Panc1 (cell line): ENCODE measurements around the gene PGLYRP3. TPM values are rescaled to one million over a fixed set of nuclear protein-coding genes. Genes with fewer than 3 reads are reported as not detected.
A peak's percentile ranks its signal among the peaks of the same experiment; 100 is the strongest.

ENCODE experiments used
- ATAC-seq: fragments of 200-7000 bp; cut with Tn5 transposase; 2 replicates; pipeline ENCODE4 v1.9.1; 2020; ENCODE audit warnings: mild to moderate bottlenecking, moderate library complexity
- BruUV-seq: library from RNA; stranded (reverse); fragments of 400-500 nt; replicated peaks from 2 replicates; lab custom pipeline; 2021; lab: Mats Ljungman, UMichigan
- CTCF ChIA-PET: fragments of 300-600 bp; sonication (Branson Sonifier 250); formaldehyde crosslinking; loops from one replicate; lab custom pipeline; 2022; ENCODE audit warnings: antibody characterized with exemption; lab: Charles Lee
- POLR2A ChIA-PET: fragments of 300-600 bp; sonication (Branson Sonifier 250); formaldehyde crosslinking; loops from one replicate; lab custom pipeline; 2022; ENCODE audit warnings: antibody characterized with exemption; lab: Charles Lee
- DNase-seq: peaks from one replicate; pipeline ENCODE4 v3.0.0-alpha.2; 2010; ENCODE audit warnings: low read depth, low spot score
- H3K27ac ChIP-seq: 2 replicates; pipeline ENCODE4 v1.5.1; 2011; ENCODE audit warnings: mild to moderate bottlenecking, low read length, inconsistent platforms
- H3K27me3 ChIP-seq: fragments of 200-500 bp; sonication (Bioruptor generic); 2 replicates; pipeline ENCODE4 v1.6.0; 2014; ENCODE audit warnings: low read length, inconsistent platforms; ENCODE audit not compliant: control insufficient read depth, insufficient read depth
- H3K36me3 ChIP-seq: fragments of 200-500 bp; sonication (Bioruptor generic); 2 replicates; pipeline ENCODE4 v1.5.1; 2014; ENCODE audit warnings: inconsistent platforms, mild to moderate bottlenecking, low read length, moderate library complexity; ENCODE audit not compliant: control insufficient read depth, insufficient read depth
- H3K4me1 ChIP-seq: 2 replicates; pipeline ENCODE4 v1.5.1; 2011; ENCODE audit warnings: inconsistent platforms, mild to moderate bottlenecking, low read length, moderate library complexity; ENCODE audit not compliant: control insufficient read depth, insufficient read depth
- H3K4me3 ChIP-seq, 2 experiments: 2 replicates each; pipeline ENCODE4 v1.5.1; 2011 to 2012; ENCODE audit warnings: low read depth in 2 of 2, low read length in 2 of 2, mild to moderate bottlenecking in 2 of 2, inconsistent platforms in 1 of 2, moderate library complexity in 1 of 2
- H3K9me3 ChIP-seq: fragments of 200-500 bp; sonication (Bioruptor generic); 2 replicates; pipeline ENCODE4 v1.5.1; 2014; ENCODE audit warnings: low read depth, mild to moderate bottlenecking, inconsistent platforms, low read length, moderate library complexity; ENCODE audit not compliant: control insufficient read depth, insufficient read depth
- POLR2AphosphoS5 ChIP-seq: IDR thresholded peaks from 2 replicates; pipeline ENCODE4 v1.6.1; 2012; ENCODE audit warnings: mild to moderate bottlenecking, low read depth, low read length, moderate library complexity
- REST ChIP-seq, 2 experiments: IDR thresholded peaks; 2 replicates each; pipeline ENCODE4 v1.6.1; 2011 to 2012; ENCODE audit warnings: low read depth in 2 of 2, control low read depth in 1 of 2, low read length in 1 of 2, mild to moderate bottlenecking in 1 of 2, moderate library complexity in 1 of 2; ENCODE audit not compliant: insufficient read depth in 1 of 2
- SIN3A ChIP-seq: IDR thresholded peaks from 2 replicates; pipeline ENCODE4 v1.6.1; 2012; ENCODE audit warnings: low read depth, mild to moderate bottlenecking, low read length, moderate library complexity, borderline replicate concordance; ENCODE audit not compliant: insufficient read depth
- TCF7L2 ChIP-seq: IDR thresholded peaks from 2 replicates; pipeline ENCODE4 v1.6.1; 2011; ENCODE audit warnings: mild to moderate bottlenecking, low read depth, low read length, inconsistent platforms
- in situ Hi-C: cut with HindIII; loops from 2 replicates; pipeline ENCODE4 v1.10.0; 2016; ENCODE audit warnings: low sequenced_read_pairs, low pct_unique_long_range_greater_than_20kb
- intact Hi-C: fragments of 100-400 bp; cut with micrococcal nuclease; formaldehyde crosslinking; loops from one replicate; pipeline ENCODE4 v1.10.0; 2022; ENCODE audit not compliant: unreplicated experiment
- total RNA-seq: library from RNA; stranded (reverse); gene quantifications from one replicate; pipeline ENCODE4 v1.2.1, GENCODE V29; 2021; ENCODE audit not compliant: unreplicated experiment
- TF ChIP-seq, protein P1 (sequence below): fragments of 450-650 bp; IDR thresholded peaks from 2 replicates; pipeline ENCODE4 v1.5.1; 2017; ENCODE audit warnings: mild to moderate bottlenecking

The PGLYRP3 gene
- total RNA-seq, 1 experiment from 2014 or later = not detected

GRCh38 chr1:153353226-153353947, 40.6 kb upstream of the PGLYRP3 start:
- H3K27me3 ChIP-seq = peaks cover 10% of the 10 kb centered on the region
- TF ChIP-seq REST (IDR thresholded peaks at IDR 0.05; ENCODE audit: insufficient read depth in 1 of 2, low read depth in 2 of 2, low read length in 1 of 2) (no peak), SIN3A (no peak)
- TF ChIP-seq, protein P1, sequence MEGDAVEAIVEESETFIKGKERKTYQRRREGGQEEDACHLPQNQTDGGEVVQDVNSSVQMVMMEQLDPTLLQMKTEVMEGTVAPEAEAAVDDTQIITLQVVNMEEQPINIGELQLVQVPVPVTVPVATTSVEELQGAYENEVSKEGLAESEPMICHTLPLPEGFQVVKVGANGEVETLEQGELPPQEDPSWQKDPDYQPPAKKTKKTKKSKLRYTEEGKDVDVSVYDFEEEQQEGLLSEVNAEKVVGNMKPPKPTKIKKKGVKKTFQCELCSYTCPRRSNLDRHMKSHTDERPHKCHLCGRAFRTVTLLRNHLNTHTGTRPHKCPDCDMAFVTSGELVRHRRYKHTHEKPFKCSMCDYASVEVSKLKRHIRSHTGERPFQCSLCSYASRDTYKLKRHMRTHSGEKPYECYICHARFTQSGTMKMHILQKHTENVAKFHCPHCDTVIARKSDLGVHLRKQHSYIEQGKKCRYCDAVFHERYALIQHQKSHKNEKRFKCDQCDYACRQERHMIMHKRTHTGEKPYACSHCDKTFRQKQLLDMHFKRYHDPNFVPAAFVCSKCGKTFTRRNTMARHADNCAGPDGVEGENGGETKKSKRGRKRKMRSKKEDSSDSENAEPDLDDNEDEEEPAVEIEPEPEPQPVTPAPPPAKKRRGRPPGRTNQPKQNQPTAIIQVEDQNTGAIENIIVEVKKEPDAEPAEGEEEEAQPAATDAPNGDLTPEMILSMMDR = peak; percentile 80
- DNase-seq (no peak), ATAC-seq (peak; percentile 67)
- no peak overlapping the region for H3K27ac ChIP-seq
- intact Hi-C loops = no loop called here
- ChIA-PET POLR2A (no interaction called here), CTCF (interaction anchor here (0.6 to 2.4 kb wide), 13 partner anchors 35 to 327 kb away, joined by 3 to 26 read pairs (median 5); no protein-coding TSS in a partner anchor)
- no TSS peak for BruUV-seq
- no peak overlapping the region for H3K4me3 ChIP-seq
- H3K36me3 ChIP-seq = no peaks in the 10 kb centered on the region
- in situ Hi-C loops = loop anchor here (10.0 to 25.0 kb wide), 2 partner anchors 141 to 259 kb away; partner anchors contain the start of genes S100A14 and S100A16
- H3K4me1 ChIP-seq = 0 out of 2 replicates have a peak, but pooled peaks cover 3% of the 10 kb centered on the region
- no peaks in the 10 kb centered on the region for H3K9me3 ChIP-seq

DNA sequence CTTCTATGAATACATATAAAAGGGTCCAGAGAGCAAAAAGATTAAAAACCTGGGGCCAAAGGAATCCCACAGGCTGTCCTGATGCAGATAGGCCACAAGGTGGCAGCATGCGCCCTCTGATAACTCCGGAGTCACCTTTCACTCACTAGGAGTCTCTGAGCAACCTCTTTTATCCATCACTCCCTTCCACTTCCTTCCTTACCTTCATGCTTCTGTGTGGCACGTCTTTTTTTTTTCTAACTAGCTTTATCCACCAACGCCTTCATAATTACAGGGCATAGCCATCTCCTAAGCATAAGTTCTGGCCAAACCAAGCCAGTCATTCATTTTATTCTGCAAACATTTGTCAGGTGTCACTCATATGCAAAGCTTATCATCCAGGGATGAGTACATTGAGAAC, 39.8 kb upstream of the PGLYRP3 start:
- Histone ChIP-seq H3K4me1 (0 out of 2 replicates have a peak, but pooled peaks cover 3% of the 10 kb centered on the region), H3K9me3 (no peaks in the 10 kb centered on the region), H3K27me3 (peaks cover 10% of the 10 kb centered on the region), H3K36me3 (no peaks in the 10 kb centered on the region), H3K27ac (no peak overlapping the region), H3K4me3 (no peak overlapping the region)
- ChIA-PET POLR2A (no interaction called here), CTCF (interaction anchor here (0.7 to 2.4 kb wide), 7 partner anchors 61 to 216 kb away, joined by 3 to 6 read pairs (median 5); no protein-coding TSS in a partner anchor)
- BruUV-seq = no TSS peak
- ATAC-seq (peak; percentile 64; the same call in 1 of the 2 replicates), DNase-seq (no peak)
- intact Hi-C loops (loop anchor here (1.0 kb wide), 1 partner anchor 143 kb away; no protein-coding TSS in a partner anchor), in situ Hi-C loops (loop anchor here (10.0 to 25.0 kb wide), 2 partner anchors 142 to 260 kb away; partner anchors contain the start of genes S100A14 and S100A16)
- TF ChIP-seq POLR2AphosphoS5 (no peak), SIN3A (no peak), REST (IDR thresholded peaks at IDR 0.05; ENCODE audit: insufficient read depth in 1 of 2, low read depth in 2 of 2, low read length in 1 of 2) (no peak), TCF7L2 (no peak)
- TF ChIP-seq, protein P1 = peak; percentile 93
